H1 (cell line): ENCODE data around the gene PIBF1. TPM values are rescaled to one million over a fixed set of nuclear protein-coding genes. Genes with fewer than 3 reads are reported as not detected.

ENCODE experiments used
- CBX5 ChIP-seq: fragments of 300-800, 300-1000 bp; sonication (generic); IDR thresholded peaks from 2 replicates; pipeline ENCODE4 v1.7.1; 2016; ENCODE audit warnings: antibody characterized with exemption, low read length, low read depth
- PHF8 ChIP-seq: fragments of 200-600 bp; sonication (generic); conservative IDR thresholded peaks from 2 replicates; pipeline ENCODE4 v1.7.1; 2012; ENCODE audit warnings: low read depth, mild to moderate bottlenecking, inconsistent platforms, low read length, moderate library complexity
- SIX5 ChIP-seq: IDR thresholded peaks from 2 replicates; pipeline ENCODE4 v1.6.1; 2011; ENCODE audit warnings: mild to moderate bottlenecking, low read depth, low read length
- TCF12 ChIP-seq: IDR thresholded peaks from 2 replicates; pipeline ENCODE4 v1.6.1; 2011; ENCODE audit warnings: low read depth, mild to moderate bottlenecking, low read length
- polyA plus RNA-seq, 7 experiments: library from polyadenylated mRNA; depleted of rRNA in 3 of 7; stranded (reverse) in 5 of 7; unstranded in 2 of 7; fragments of >200 nt in 5 of 7; fragments of 200-250 nt in 2 of 7; gene quantifications; 1 replicate in 5 of 7; 2 replicates in 1 of 7; 4 replicates in 1 of 7; pipeline versions ENCODE4 v1.2.1 to v1.2.3, GENCODE V29; 2011 to 2013; ENCODE audit warnings: missing spikeins in 2 of 7, mixed read lengths in 2 of 7
- small RNA-seq: library from polyadenylated mRNA; stranded (forward); fragments of <200 nt; extraction: miRNeasy Mini kit (QIAGEN cat#:217004); gene quantifications from one replicate; pipeline ENCODE3, GENCODE V24; 2013; ENCODE audit not compliant: insufficient read depth
- total RNA-seq: library from RNA; stranded (reverse); fragmentation: NEBNext Ultra II Directional; extraction: Animal tissue kit (Norgen Biotek cat#: 25700); gene quantifications from 2 replicates; pipeline ENCODE4 v1.2.1, GENCODE V29; 2021

The PIBF1 gene
- total and polyA plus RNA-seq, 2 of the 8 experiments (the other 6 are each of a cell fraction or from before 2014, with no cell fraction given) = 1.1 to 13.2 TPM

DNA sequence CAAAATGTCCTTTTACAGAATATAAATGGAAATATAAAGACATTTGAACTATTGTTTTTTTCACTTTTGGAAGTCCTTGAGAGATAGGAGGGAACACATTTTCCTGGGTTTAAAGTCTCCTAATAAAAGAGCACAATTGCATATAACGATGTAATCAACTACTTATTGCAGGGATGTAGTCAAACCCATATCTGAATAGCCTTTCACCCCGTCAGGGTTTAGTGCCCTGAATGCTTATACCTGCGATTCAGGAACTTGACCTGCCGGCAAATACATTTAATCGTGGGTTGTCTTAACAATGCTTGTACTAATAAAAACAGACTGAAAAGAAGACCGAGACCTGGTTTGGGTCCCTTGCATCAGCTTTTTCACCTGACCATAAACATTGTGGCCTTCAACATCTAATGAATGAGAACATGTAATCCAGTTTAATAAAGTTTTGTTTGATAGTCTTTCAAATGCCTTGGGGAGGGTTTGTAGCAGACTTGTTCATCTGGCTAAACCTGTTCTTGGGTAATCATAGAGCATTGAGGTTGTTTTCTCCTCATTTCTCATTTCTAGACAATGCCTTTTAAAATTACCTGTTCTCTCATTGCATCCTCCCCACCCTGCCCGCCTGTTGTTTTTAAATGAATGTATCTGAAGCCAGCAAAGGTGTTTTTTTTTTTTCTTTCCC is 283.9 kb downstream of the PIBF1 start (continued):
- TF ChIP-seq SIX5 = no peak
- TF ChIP-seq TCF12 = no peak
- no peak for TF ChIP-seq PHF8
- no peak for TF ChIP-seq CBX5

Small RNA genes within 50 kb of the gene (small RNA-seq; reads per million reads assigned to genes)
- gene RNU6-79P = not detected

Other genes with a start within 250 kb of the PIBF1 start
- 23.1 and 25.2 TPM in 2 replicates for gene MZT1, start 54.5 kb upstream of the PIBF1 start, total RNA-seq
- gene MZT1, start 54.5 kb upstream of the PIBF1 start, polyA plus RNA-seq (2011; rRNA removed) = 3.1 and 8.8 TPM in 2 replicates
- 12.9 and 15.6 TPM in 2 replicates for gene BORA, start 54.2 kb upstream of the PIBF1 start, total RNA-seq
- 2.6 and 4.9 TPM in 2 replicates for gene BORA, start 54.2 kb upstream of the PIBF1 start, polyA plus RNA-seq (2011; rRNA removed)
- 38.4 and 39.9 TPM in 2 replicates for gene DIS3, start 233 bp upstream of the PIBF1 start, total RNA-seq
- gene DIS3, start 233 bp upstream of the PIBF1 start, polyA plus RNA-seq (2011; rRNA removed) = 10.8 and 20.3 TPM in 2 replicates